Stimulated activated CD4-positive, alpha-beta T cell treated with anti-CD3 and anti-CD28 coated beads, Interleukin-2, amount 100 ng/mL, for 24 hours (primary cell): ENCODE data around the gene DVL1.
A peak's percentile ranks its signal among the peaks of the same experiment; 100 is the strongest.

Experiments
- DNase-seq, 2 donors: peaks; one replicate each; pipeline ENCODE4 v3.0.0-alpha.2; 2020

Gene DVL1

DNA sequence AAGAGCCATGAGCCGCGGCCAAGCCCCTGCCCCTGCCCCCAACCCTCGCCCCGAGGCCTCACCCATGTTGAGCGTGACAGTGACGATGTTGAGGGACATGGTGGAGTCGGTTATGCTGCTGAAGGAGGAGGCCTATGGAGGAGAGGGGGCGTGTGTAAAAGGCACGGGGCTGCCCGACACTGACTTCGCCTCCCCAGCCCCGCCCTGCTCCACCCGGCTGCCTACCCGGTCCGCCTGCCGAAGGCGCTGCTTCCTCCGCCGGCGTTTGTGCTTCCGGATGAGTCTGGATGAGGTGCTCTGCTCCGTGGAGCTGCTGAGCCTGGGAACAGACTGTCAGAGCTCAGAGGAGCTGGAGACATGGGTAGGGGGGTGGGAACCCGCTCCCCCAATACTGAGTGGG lies 9.0 kb downstream of the DVL1 start:
- DNase-seq = no peak

GRCh38 chr1:1338278-1338677 lies 10.9 kb downstream of the DVL1 start:
- no peak for DNase-seq

GRCh38 chr1:1337793-1338147 lies 11.4 kb downstream of the DVL1 start:
- peak; percentile 50 to 58 for DNase-seq

DNA sequence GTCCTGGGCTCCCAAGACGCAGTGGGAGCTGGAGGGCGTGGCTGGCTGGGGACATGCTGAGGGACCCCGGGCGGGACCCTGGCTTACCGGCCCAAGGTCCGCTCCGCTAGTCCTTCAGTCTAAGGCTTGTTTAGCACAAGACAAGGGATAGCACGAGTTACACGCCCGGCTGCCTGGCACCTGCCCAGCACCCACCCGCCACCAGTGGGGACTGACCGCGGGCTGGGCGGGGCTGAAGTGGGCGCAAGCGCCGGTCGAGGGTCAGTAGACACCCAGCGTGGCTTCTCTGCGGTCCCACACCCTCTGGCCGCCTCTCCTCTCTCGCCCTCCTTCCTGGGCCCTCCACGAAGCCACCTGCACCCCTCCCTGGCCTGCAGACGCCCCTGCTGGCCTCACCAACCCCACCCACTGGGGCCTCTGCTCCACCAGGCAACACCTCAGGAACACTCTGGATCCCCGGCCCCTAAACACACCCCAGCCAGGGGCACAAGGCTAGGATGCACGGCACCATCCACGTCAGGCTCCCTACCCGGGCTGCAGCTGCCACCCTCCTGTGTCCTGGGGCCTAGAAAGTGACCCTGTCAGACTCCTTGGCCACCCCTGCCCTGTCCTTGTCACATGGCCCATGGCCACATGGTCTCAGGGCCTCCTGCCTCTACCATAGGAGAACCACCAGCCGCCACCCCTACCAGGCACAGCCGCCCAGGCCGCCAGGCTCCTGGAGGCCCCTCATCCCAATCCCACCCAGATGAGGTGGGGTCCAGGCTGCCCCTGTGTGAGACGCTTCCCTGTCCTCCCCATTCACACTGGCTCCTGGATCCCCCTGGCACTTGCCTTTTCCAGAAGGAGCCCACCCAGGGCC lies 12.1 kb downstream of the DVL1 start:
- no peak for DNase-seq

DNA sequence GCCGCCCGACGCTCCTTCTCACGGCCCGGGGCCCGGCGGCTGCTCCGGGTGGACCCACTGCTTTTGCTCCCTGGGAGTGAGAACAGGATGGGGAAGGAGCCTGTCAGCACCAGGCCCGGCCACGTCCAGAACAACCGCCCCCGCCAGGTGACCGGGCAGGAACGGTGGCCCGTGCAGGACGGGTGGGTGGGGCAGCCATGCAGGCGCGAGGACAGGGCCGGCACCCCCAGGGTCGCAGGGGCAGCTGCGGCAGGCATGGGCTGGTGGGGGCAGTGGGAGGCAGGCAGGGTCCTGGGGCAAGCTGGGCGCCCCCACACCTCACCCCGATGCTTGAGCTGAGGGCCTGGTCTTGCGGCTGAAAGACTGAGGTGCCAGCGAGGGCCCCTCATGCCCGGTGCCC lies 12.8 kb downstream of the DVL1 start:
- DNase-seq = no peak

DNA sequence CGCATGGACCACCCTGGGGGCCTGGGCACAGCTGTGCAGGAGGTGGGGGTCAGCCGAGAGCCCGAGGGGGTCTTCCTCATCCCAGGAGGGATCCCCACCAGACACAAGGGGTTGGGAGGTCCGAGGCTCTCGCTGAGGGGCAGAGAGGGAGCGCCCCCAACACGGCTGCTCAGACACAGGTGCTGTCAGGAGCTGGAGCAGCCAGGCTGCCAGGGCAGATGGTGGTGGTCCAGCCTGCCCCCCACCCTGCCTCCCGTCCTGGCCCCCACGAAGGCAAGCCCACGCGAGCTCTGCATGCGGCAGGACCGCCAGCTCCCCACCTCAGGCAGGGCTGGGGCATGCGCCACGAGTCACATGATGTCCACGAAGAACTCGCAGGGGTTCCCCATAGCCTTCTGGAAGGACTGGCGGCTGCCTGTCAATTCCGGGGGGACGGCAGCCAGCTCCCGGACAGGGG lies 13.4 kb downstream of the DVL1 start:
- DNase-seq = no peak

DNA sequence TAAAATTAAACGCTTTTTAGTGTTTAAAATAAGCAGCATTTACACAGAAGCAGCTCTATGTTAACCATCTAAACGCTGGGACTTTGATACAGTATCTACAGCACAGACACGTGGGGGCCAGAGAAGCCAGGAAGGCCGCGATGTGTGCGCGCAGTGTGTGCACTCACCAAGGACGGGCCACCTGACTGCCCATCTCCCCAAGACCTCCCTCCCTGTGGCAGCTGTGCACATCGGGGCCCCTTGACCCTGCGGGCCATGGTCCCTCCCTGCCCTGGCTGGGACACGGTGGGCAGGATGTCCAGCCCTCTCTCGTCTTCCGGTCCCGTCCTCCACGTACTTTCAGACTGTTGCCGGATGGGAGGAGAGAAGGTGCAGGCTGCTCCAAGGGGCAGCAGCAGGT lies 13.9 kb downstream of the DVL1 start:
- DNase-seq = no peak

DNA sequence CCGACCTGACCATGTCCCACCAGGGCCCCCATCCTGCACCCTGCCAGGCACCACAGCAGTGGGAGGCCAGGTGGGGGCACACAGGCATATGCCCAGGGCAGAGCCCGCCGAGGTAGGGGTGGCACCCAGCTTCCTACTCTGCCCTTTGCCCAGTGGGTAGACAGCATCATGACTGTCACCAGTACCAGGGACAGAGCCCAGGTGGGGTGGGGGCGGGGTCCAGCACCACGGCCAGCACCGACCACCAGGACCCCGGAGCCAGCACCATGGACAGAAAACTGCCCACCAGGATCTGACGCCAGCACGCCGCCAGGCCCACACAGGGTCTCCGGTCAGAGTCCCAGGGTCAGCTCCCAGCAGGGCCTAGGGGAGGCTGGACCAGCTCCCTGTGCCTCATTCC lies 14.4 kb downstream of the DVL1 start:
- DNase-seq = no peak

DNA sequence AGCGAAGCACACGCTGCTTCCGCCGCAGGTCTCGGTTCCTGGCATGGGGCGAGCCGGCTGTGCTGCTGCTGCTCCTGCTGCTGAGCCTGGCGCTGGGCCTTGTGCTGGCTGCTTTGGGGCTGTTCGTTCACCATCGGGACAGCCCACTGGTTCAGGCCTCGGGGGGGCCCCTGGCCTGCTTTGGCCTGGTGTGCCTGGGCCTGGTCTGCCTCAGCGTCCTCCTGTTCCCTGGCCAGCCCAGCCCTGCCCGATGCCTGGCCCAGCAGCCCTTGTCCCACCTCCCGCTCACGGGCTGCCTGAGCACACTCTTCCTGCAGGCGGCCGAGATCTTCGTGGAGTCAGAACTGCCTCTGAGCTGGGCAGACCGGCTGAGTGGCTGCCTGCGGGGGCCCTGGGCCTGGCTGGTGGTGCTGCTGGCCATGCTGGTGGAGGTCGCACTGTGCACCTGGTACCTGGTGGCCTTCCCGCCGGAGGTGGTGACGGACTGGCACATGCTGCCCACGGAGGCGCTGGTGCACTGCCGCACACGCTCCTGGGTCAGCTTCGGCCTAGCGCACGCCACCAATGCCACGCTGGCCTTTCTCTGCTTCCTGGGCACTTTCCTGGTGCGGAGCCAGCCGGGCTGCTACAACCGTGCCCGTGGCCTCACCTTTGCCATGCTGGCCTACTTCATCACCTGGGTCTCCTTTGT lies 15.5 kb downstream of the DVL1 start:
- DNase-seq = no peak

- DNase-seq = no peak
Measured at GRCh38 chr1:1332774-1333480, 16.3 kb downstream of the DVL1 start.

GRCh38 chr1:1332031-1332755 lies 17.0 kb downstream of the DVL1 start:
- no peak for DNase-seq

- no peak for DNase-seq
Measured at GRCh38 chr1:1331068-1331965, 17.9 kb downstream of the DVL1 start, which contains the start of gene TAS1R3. TAS1R3 (plus strand) TSS chr1:1331280; CDS start chr1:1331346, 66 bp downstream.

GRCh38 chr1:1330366-1331067 lies 18.7 kb downstream of the DVL1 start:
- DNase-seq = no peak

GRCh38 chr1:1329304-1330210 lies 19.7 kb downstream of the DVL1 start:
- no peak for DNase-seq

DNA sequence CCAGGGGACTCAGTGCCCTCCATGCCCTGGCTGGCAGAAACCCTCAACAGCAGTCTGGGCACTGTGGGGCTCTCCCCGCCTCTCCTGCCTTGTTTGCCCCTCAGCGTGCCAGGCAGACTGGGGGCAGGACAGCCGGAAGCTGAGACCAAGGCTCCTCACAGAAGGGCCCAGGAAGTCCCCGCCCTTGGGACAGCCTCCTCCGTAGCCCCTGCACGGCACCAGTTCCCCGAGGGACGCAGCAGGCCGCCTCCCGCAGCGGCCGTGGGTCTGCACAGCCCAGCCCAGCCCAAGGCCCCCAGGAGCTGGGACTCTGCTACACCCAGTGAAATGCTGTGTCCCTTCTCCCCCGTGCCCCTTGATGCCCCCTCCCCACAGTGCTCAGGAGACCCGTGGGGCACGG lies 21.0 kb downstream of the DVL1 start:
- no peak for DNase-seq

DNA sequence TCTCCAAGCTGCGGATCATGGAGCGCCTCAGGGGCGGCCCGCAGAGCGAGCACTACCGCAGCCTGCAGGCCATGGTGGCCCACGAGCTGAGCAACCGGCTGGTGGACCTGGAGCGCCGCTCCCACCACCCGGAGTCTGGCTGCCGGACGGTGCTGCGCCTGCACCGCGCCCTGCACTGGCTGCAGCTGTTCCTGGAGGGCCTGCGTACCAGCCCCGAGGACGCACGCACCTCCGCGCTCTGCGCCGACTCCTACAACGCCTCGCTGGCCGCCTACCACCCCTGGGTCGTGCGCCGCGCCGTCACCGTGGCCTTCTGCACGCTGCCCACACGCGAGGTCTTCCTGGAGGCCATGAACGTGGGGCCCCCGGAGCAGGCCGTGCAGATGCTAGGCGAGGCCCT lies 21.9 kb downstream of the DVL1 start:
- no peak for DNase-seq

DNA sequence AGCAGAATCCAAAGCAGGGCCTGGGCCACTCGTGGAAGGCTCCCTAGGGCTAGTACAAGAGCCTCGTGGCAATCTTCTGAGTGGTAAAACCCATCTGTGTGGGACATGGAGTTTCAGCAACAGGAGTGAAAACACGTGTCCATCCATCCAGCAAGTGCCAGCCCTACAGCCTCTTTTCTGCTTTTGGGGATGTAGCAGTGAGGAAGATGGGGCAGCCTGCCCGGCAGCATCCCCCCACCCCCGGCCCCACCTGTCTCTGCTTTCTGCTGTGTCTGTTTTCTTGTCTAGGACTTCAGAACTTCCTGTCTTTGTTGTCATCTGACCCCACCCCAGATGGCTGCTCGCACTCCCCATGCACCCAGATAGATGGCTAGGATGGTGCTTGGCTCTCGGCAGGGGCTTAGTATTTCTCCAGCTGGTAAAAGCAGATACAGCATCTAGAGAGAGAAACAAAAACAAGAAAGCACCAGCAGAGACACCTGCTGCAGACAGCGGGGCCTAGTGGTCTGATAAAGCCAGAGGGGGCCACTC lies 23.1 kb downstream of the DVL1 start:
- no peak for DNase-seq

- no peak for DNase-seq
Measured at GRCh38 chr1:1325288-1326074, 23.7 kb downstream of the DVL1 start.
